SK-N-SH (cell line): ENCODE data around the gene RMC1. TPM values are rescaled to one million over a fixed set of nuclear protein-coding genes. Genes with fewer than 3 reads are reported as not detected.

ENCODE experiments used
- CTCF ChIA-PET: fragments of 300-600, 350-600 bp; formaldehyde crosslinking; extraction: SDS; loops from one replicate; lab custom pipeline; 2021; lab: Yijun Ruan, JAX
- POLR2A ChIA-PET: fragments of 350-600 bp; sonication (Branson Sonifier 250); formaldehyde crosslinking; extraction: SDS; loops from one replicate; lab custom pipeline; 2020; ENCODE audit warnings: antibody characterized with exemption, inconsistent platforms; lab: Yijun Ruan, JAX
- DNase-seq: peaks from one replicate; pipeline ENCODE4 v3.0.0; 2012
- H2AFZ ChIP-seq: fragments of 200-600 bp; sonication (generic); 2 replicates; pipeline ENCODE4 v1.8.1; 2016; ENCODE audit warnings: antibody characterized with exemption, mild to moderate bottlenecking, low read depth
- H3F3A ChIP-seq: fragments of 200-600 bp; sonication (generic); replicated peaks from 2 replicates; pipeline ENCODE3; 2016; ENCODE audit warnings: antibody characterized with exemption, mild to moderate bottlenecking; ENCODE audit not compliant: insufficient read depth
- H3K27ac ChIP-seq, 2 experiments: fragments of 200-500 bp in 1 of 2; fragments of 200-600 bp in 1 of 2; sonication (Bioruptor generic) in 1 of 2; sonication (generic), shearing (Covaris generic) in 1 of 2; 2 replicates each; pipeline versions ENCODE4 v1.5.1 to v1.6.1; 2014 to 2016; ENCODE audit warnings: low read depth in 2 of 2, inconsistent platforms in 1 of 2, low read length in 1 of 2, mild to moderate bottlenecking in 1 of 2, mixed read lengths in 1 of 2
- H3K27me3 ChIP-seq: fragments of 200-600 bp; sonication (generic), shearing (Covaris generic); 2 replicates; pipeline ENCODE4 v1.6.1; 2016; ENCODE audit warnings: mixed run types; ENCODE audit not compliant: insufficient read depth
- H3K36me3 ChIP-seq, 2 experiments: fragments of 200-500 bp in 1 of 2; fragments of 200-600 bp in 1 of 2; sonication (Bioruptor generic) in 1 of 2; sonication (generic) in 1 of 2; replicated peaks in 1 of 2; 2 replicates each; pipeline versions ENCODE3 to v1.5.1; 2014 to 2016; ENCODE audit warnings: low read length in 1 of 2, mild to moderate bottlenecking in 1 of 2; ENCODE audit not compliant: insufficient read depth in 2 of 2, control insufficient read depth in 1 of 2
- H3K4me1 ChIP-seq, 2 experiments: fragments of 200-500 bp in 1 of 2; fragments of 200-600 bp in 1 of 2; sonication (Bioruptor generic) in 1 of 2; sonication (generic), shearing (Covaris generic) in 1 of 2; 2 replicates each; pipeline versions ENCODE4 v1.5.1 to v1.6.1; 2014 to 2016; ENCODE audit warnings: low read depth in 1 of 2, low read length in 1 of 2, mixed run types in 1 of 2; ENCODE audit not compliant: insufficient read depth in 2 of 2, control insufficient read depth in 1 of 2
- H3K4me2 ChIP-seq: fragments of 200-600 bp; sonication (generic), shearing (Covaris generic); 2 replicates; pipeline ENCODE4 v1.6.1; 2017; ENCODE audit warnings: mixed run types
- H3K4me3 ChIP-seq, 2 experiments: fragments of 200-500 bp in 1 of 2; fragments of 200-600 bp in 1 of 2; sonication (Bioruptor generic) in 1 of 2; sonication (generic), shearing (Covaris generic) in 1 of 2; 2 replicates each; pipeline versions ENCODE4 v1.5.1 to v1.8.1; 2014 to 2016; ENCODE audit warnings: low read depth in 2 of 2, inconsistent platforms in 1 of 2, low read length in 1 of 2, mild to moderate bottlenecking in 1 of 2, mixed read lengths in 1 of 2, moderate library complexity in 1 of 2
- H3K79me2 ChIP-seq: fragments of 200-600 bp; sonication (generic); 2 replicates; pipeline ENCODE4 v1.8.1; 2017; ENCODE audit warnings: mild to moderate bottlenecking; ENCODE audit not compliant: insufficient read depth
- H3K9ac ChIP-seq: fragments of 200-600 bp; sonication (generic); 2 replicates; pipeline ENCODE4 v1.6.1; 2017; ENCODE audit warnings: mixed run types
- H3K9me2 ChIP-seq: fragments of 200-600 bp; sonication (generic); 2 replicates; pipeline ENCODE4 v1.6.1; 2017; ENCODE audit warnings: mixed run types
- H3K9me3 ChIP-seq: fragments of 200-600 bp; sonication (generic); 2 replicates; pipeline ENCODE4 v1.6.1; 2017; ENCODE audit warnings: mixed run types, mild to moderate bottlenecking, moderate library complexity
- H4K20me1 ChIP-seq: fragments of 200-600 bp; sonication (generic); 2 replicates; pipeline ENCODE4 v1.6.1; 2017; ENCODE audit warnings: mild to moderate bottlenecking, mixed run types; ENCODE audit not compliant: insufficient read depth
- CHD2 ChIP-seq: fragments of 150-350 bp; IDR thresholded peaks from 2 replicates; pipeline ENCODE4 v1.6.1; 2018; ENCODE audit warnings: low read length; ENCODE audit not compliant: partially characterized antibody
- EP300 ChIP-seq, 2 experiments: IDR thresholded peaks; 2 replicates each; pipeline versions ENCODE4 v1.4.0 to v1.6.1; 2012; ENCODE audit warnings: borderline replicate concordance in 1 of 2, low read depth in 1 of 2, low read length in 1 of 2
- EZH2phosphoT487 ChIP-seq: fragments of 200-600 bp; sonication (generic); IDR thresholded peaks from 2 replicates; pipeline ENCODE4 v1.6.1; 2017; ENCODE audit warnings: low read depth, mixed run types, mild to moderate bottlenecking, antibody characterized with exemption, moderate library complexity, borderline replicate concordance
- FOXM1 ChIP-seq: IDR thresholded peaks from 2 replicates; pipeline ENCODE4 v1.4.0; 2012; ENCODE audit warnings: low read depth, mild to moderate bottlenecking
- GABPA ChIP-seq: IDR thresholded peaks from 2 replicates; pipeline ENCODE4 v1.4.0; 2012; ENCODE audit warnings: low read depth, mild to moderate bottlenecking
- JUND ChIP-seq: IDR thresholded peaks from 2 replicates; pipeline ENCODE4 v1.4.0; 2012
- MEF2A ChIP-seq: IDR thresholded peaks from 2 replicates; pipeline ENCODE4 v1.4.0; 2012; ENCODE audit warnings: low read depth, borderline replicate concordance
- NRF1 ChIP-seq: IDR thresholded peaks from 2 replicates; pipeline ENCODE4 v1.6.1; 2012; ENCODE audit warnings: low read depth, mild to moderate bottlenecking, low read length
- PBX3 ChIP-seq: IDR thresholded peaks from 2 replicates; pipeline ENCODE4; 2012
- POLR2AphosphoS5 ChIP-seq: IDR thresholded peaks from 2 replicates; pipeline ENCODE4 v1.6.1; 2012; ENCODE audit warnings: low read depth, low read length
- RAD21 ChIP-seq: IDR thresholded peaks from 2 replicates; pipeline ENCODE4 v1.6.1; 2012; ENCODE audit warnings: mild to moderate bottlenecking, low read length
- RCOR1 ChIP-seq: fragments of 150-350 bp; IDR thresholded peaks from 2 replicates; pipeline ENCODE4 v1.6.1; 2017; ENCODE audit warnings: antibody characterized with exemption, low read length
- RFX5 ChIP-seq: IDR thresholded peaks from 2 replicates; pipeline ENCODE4 v1.6.1; 2012; ENCODE audit warnings: mild to moderate bottlenecking, improper control_type of control experiment, low read length
- SIN3A ChIP-seq: IDR thresholded peaks from 2 replicates; pipeline ENCODE4 v1.6.1; 2012; ENCODE audit warnings: low read depth, mild to moderate bottlenecking, low read length, moderate library complexity, borderline replicate concordance
- TAF1 ChIP-seq: IDR thresholded peaks from 2 replicates; pipeline ENCODE4 v1.6.1; 2012; ENCODE audit warnings: low read depth, mild to moderate bottlenecking, low read length, moderate library complexity, borderline replicate concordance
- TCF12 ChIP-seq: IDR thresholded peaks from 2 replicates; pipeline ENCODE4 v1.4.0; 2012
- TEAD4 ChIP-seq: IDR thresholded peaks from 2 replicates; pipeline ENCODE4 v1.4.0; 2012; ENCODE audit warnings: mild to moderate bottlenecking, borderline replicate concordance; ENCODE audit not compliant: insufficient read depth
- USF2 ChIP-seq: fragments of 150-350 bp; IDR thresholded peaks from 2 replicates; pipeline ENCODE4 v1.6.1; 2017; ENCODE audit warnings: antibody characterized with exemption, low read length, low read depth, borderline replicate concordance
- ZBTB33 ChIP-seq: IDR thresholded peaks from 2 replicates; pipeline ENCODE4 v1.4.0; 2012; ENCODE audit warnings: low read depth, borderline replicate concordance
- WGBS: methylation state at CpG from one replicate; pipeline ENCODE4 v1.1.6; 2017; ENCODE audit warnings: low lambda C conversion rate; 5-methylcytosine and 5-hydroxymethylcytosine counted together
- polyA plus RNA-seq, 3 experiments: library from polyadenylated mRNA; depleted of rRNA; stranded (reverse); fragments of >200 nt; gene quantifications; 2 replicates each; pipeline ENCODE4 v1.2.3, GENCODE V29; 2012

RMC1 gene
- polyA plus RNA-seq, 1 of the 3 experiments (the other 2 are of a cell fraction): 26.4 TPM

- Histone ChIP-seq H3K4me3 (no peak overlapping the region), H3K79me2 (no peaks in the 10 kb centered on the region), H3K27me3 (no peaks in the 10 kb centered on the region), H3K9me2 (no peaks in the 10 kb centered on the region), H3K9ac (no peak overlapping the region), H4K20me1 (no peaks in the 10 kb centered on the region), H2AFZ (no peak overlapping the region), H3K9me3 (peaks cover 14% of the 10 kb centered on the region), H3K36me3 (no peaks in the 10 kb centered on the region), H3K27ac (no peak overlapping the region), H3K4me2 (no peak overlapping the region), H3K4me1 (peaks cover 0 to 4% of the 10 kb centered on the region in 2 experiments; a peak in 1 of 4 replicates), H3F3A (no peaks in the 10 kb centered on the region)
- 93% methylated on average over 1 of the region's 1 CpG for WGBS
- ChIA-PET CTCF (interaction anchor here (1.0 kb wide), 1 partner anchor 223 kb away, joined by 3 read pairs; no protein-coding TSS in a partner anchor), POLR2A (no interaction called here)
- TF ChIP-seq TAF1 (no peak), RAD21 (no peak), RFX5 (no peak), RCOR1 (no peak), MEF2A (no peak), NRF1 (no peak), FOXM1 (no peak)
- DNase-seq: no peak
These were observed 8.3 kb upstream of the RMC1 start for GRCh38 chr18:23494992-23495391.

- Histone ChIP-seq H2AFZ (no peak overlapping the region), H3F3A (no peaks in the 10 kb centered on the region), H3K79me2 (no peaks in the 10 kb centered on the region), H3K4me3 (no peak overlapping the region), H3K9me3 (peaks cover 5% of the 10 kb centered on the region; the same call in 1 of the 2 replicates), H3K4me1 (peaks cover 0 to 4% of the 10 kb centered on the region in 2 experiments; a peak in 1 of 4 replicates), H3K9me2 (no peaks in the 10 kb centered on the region), H4K20me1 (no peaks in the 10 kb centered on the region), H3K27me3 (no peaks in the 10 kb centered on the region), H3K9ac (no peak overlapping the region), H3K4me2 (no peak overlapping the region), H3K36me3 (no peaks in the 10 kb centered on the region), H3K27ac (no peak overlapping the region)
- DNase-seq: no peak
- 81% methylated on average over 12 of the region's 12 CpGs for WGBS
- ChIA-PET POLR2A (no interaction called here), CTCF (interaction anchor here (0.6 to 0.8 kb wide), 2 partner anchors 9 to 207 kb away, joined by 3 to 4 read pairs; no protein-coding TSS in a partner anchor)
- no peak for TF ChIP-seq FOXM1
- TF ChIP-seq EZH2phosphoT487: no peak
- TF ChIP-seq SIN3A: no peak
These were observed 7.4 kb upstream of the RMC1 start for GRCh38 chr18:23495723-23496440.

DNA sequence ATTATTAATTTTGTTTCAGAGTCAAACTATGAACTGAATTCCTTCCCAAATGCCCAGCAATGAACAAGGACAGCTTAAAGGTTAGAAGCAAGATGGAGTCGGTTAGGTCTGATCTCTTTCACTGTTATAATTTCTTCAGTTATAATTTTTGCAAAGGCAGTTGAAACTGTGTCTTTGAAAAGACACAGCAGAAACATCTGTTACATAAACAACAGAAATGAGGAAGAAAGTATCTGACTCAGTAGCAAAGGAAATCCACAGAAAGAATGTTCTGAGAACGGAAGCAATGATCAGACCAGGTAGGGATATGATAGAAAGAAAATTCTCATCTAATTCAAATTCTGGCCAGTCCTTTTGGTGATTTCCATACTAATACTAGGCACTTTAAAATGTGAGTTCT is 5.2 kb upstream of the RMC1 start:
- Histone ChIP-seq H2AFZ (no peak overlapping the region), H4K20me1 (no peaks in the 10 kb centered on the region), H3K4me3 (no peak overlapping the region), H3K4me1 (peaks cover 0 to 4% of the 10 kb centered on the region in 2 experiments; a peak in 1 of 4 replicates), H3K4me2 (no peak overlapping the region), H3F3A (no peaks in the 10 kb centered on the region), H3K27ac (no peak overlapping the region), H3K79me2 (no peaks in the 10 kb centered on the region), H3K9me2 (no peaks in the 10 kb centered on the region), H3K9ac (no peak overlapping the region), H3K27me3 (no peaks in the 10 kb centered on the region), H3K9me3 (no peaks in the 10 kb centered on the region), H3K36me3 (no peaks in the 10 kb centered on the region)
- POLR2A ChIA-PET: no interaction called here
- WGBS: 93% methylated on average over 2 of the region's 2 CpGs
- no peak for DNase-seq
- CTCF ChIA-PET: interaction anchor here (0.5 to 2.5 kb wide), 34 partner anchors 8 to 699 kb away, joined by 3 to 22 read pairs (median 4); partner anchors contain the start of gene NPC1
- TF ChIP-seq EP300 (IDR thresholded peaks at IDR 0.05; ENCODE audit: borderline replicate concordance in 1 of 2, low read depth in 1 of 2, low read length in 1 of 2): no peak
- TF ChIP-seq PBX3: no peak
- TF ChIP-seq CHD2: no peak
- no peak for TF ChIP-seq TEAD4
- no peak for TF ChIP-seq TCF12
- TF ChIP-seq ZBTB33: no peak
- TF ChIP-seq USF2: no peak
- TF ChIP-seq JUND: no peak
- no peak for TF ChIP-seq POLR2AphosphoS5
- no peak for TF ChIP-seq GABPA
- TF ChIP-seq FOXM1: no peak
